ENCODE results near the gene HLA-DQA1. TPM values are rescaled to one million over a fixed set of nuclear protein-coding genes. Genes with fewer than 3 reads are reported as not detected.

HLA-DQA1 gene
- total RNA-seq, 1 experiment from 2014 or later, result not detected

Other genes with a start within 250 kb of the HLA-DQA1 start
- not detected in 2 replicates for gene BTNL2, start 230.2 kb upstream of the HLA-DQA1 start, total RNA-seq (2014; rRNA removed; shearing (Covaris generic))
- gene HLA-DRA, start 197.5 kb upstream of the HLA-DQA1 start, total RNA-seq (2014; rRNA removed; shearing (Covaris generic)), result 0.53 and 3.3 TPM in 2 replicates
- not detected in 2 replicates for gene HLA-DRB5, start 107.1 kb upstream of the HLA-DQA1 start, total RNA-seq (2014; rRNA removed; shearing (Covaris generic))
- 0.95 and 1.4 TPM in 2 replicates for gene HLA-DRB1, start 47.6 kb upstream of the HLA-DQA1 start, total RNA-seq (2014; rRNA removed; shearing (Covaris generic))
- gene HLA-DQB1, start 29.3 kb downstream of the HLA-DQA1 start, total RNA-seq (2014; rRNA removed; shearing (Covaris generic)), result not detected in 2 replicates
- gene HLA-DQA2, start 104.0 kb downstream of the HLA-DQA1 start, total RNA-seq (2014; rRNA removed; shearing (Covaris generic)), result not detected in 2 replicates
- gene HLA-DQB2, start 126.1 kb downstream of the HLA-DQA1 start, total RNA-seq (2014; rRNA removed; shearing (Covaris generic)), result not detected in 2 replicates
- not detected in 2 replicates for gene HLA-DOB, start 179.6 kb downstream of the HLA-DQA1 start, total RNA-seq (2014; rRNA removed; shearing (Covaris generic))
- gene TAP2, start 201.3 kb downstream of the HLA-DQA1 start, total RNA-seq (2014; rRNA removed; shearing (Covaris generic)), result 27.4 and 29.8 TPM in 2 replicates
- 210 and 212 TPM in 2 replicates for gene PSMB8, start 206.6 kb downstream of the HLA-DQA1 start, total RNA-seq (2014; rRNA removed; shearing (Covaris generic))
- 60.9 and 66.1 TPM in 2 replicates for gene TAP1, start 216.3 kb downstream of the HLA-DQA1 start, total RNA-seq (2014; rRNA removed; shearing (Covaris generic))
- 120 and 150 TPM in 2 replicates for gene PSMB9, start 216.8 kb downstream of the HLA-DQA1 start, total RNA-seq (2014; rRNA removed; shearing (Covaris generic))

Data from H4 (cell line).